Measurements from ENCODE around the gene HECTD4.

HECTD4 gene

DNA sequence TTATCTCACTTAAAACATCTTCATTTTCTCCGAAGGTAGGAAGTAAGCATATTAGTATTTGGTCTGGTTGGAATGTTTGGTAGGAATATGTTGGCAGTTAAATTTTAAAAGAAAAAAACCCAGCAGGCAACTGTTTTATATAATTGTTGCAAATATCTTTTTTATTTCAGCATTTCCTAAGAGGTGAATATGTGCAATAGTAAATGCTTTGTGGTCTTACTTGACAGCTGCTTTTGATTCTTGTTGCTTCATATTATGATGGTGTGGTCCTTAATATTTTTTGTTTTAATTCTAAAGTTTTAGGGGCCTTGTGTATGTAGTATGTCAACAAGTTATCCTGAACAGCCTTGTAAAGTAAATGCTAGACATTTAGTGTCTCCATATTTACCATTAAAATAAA, 250.5 kb downstream of the HECTD4 start:
- DNase-seq: no peak
- Mint-ChIP-seq H3K4me3 (no peak overlapping the region), H3K4me1 (peaks cover 56% of the 10 kb centered on the region), H3K27me3 (no peaks in the 10 kb centered on the region), H3K27ac (peak overlapping the region; percentile 85), H3K36me3 (ENCODE audit: low read depth) (peaks cover 28% of the 10 kb centered on the region), H3K9me3 (no peaks in the 10 kb centered on the region)
- no peak for ATAC-seq

- ATAC-seq (peak; percentile 76), DNase-seq (no peak)
- Mint-ChIP-seq H3K4me1 (peaks cover 62% of the 10 kb centered on the region), H3K36me3 (ENCODE audit: low read depth) (peaks cover 24% of the 10 kb centered on the region), H3K27ac (peak overlapping the region; percentile 85), H3K9me3 (no peaks in the 10 kb centered on the region), H3K27me3 (no peaks in the 10 kb centered on the region), H3K4me3 (peak overlapping the region; percentile 66)
Measured at GRCh38 chr12:112130441-112130998, 251.7 kb downstream of the HECTD4 start.

- Mint-ChIP-seq H3K27ac (peak overlapping the region; percentile 87), H3K4me3 (peak overlapping the region; percentile 85), H3K27me3 (no peaks in the 10 kb centered on the region), H3K4me1 (peaks cover 58% of the 10 kb centered on the region), H3K36me3 (ENCODE audit: low read depth) (peaks cover 6% of the 10 kb centered on the region), H3K9me3 (no peaks in the 10 kb centered on the region)
- no peak for ATAC-seq
- no peak for DNase-seq
Measured at GRCh38 chr12:112126911-112127310, 255.3 kb downstream of the HECTD4 start.

DNA sequence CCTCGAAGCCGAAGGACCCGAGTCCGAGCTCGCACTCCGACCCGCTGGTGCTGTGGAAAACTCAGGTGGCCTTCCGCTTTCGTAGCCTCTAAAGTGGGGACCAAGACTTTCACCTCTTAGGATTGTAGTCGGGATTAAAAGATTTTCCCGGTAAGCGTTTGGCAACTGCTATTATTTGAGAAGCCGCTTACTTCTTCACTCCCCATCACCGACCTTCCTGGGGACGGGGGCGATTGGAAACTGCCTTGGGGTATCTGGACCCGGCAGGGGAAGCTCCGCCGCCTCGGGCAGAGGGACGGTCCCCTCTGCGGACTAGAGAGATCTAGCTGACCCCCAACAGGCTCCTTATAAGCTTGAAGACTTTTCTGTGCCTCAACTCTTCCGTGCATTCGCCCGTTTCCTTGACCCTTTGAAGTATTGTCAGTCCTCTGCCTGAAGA, 256.2 kb downstream of the HECTD4 start:
- peaks cover 4% of the 10 kb centered on the region for H3K36me3 Mint-ChIP-seq (ENCODE audit: low read depth)
- ATAC-seq (no peak), DNase-seq (no peak)
- H3K27me3 Mint-ChIP-seq: no peaks in the 10 kb centered on the region
- no peaks in the 10 kb centered on the region for H3K9me3 Mint-ChIP-seq
- peak overlapping the region; percentile 85 for H3K4me3 Mint-ChIP-seq
- H3K4me1 Mint-ChIP-seq: peaks cover 50% of the 10 kb centered on the region
- H3K27ac Mint-ChIP-seq: peak overlapping the region; percentile 87

DNA sequence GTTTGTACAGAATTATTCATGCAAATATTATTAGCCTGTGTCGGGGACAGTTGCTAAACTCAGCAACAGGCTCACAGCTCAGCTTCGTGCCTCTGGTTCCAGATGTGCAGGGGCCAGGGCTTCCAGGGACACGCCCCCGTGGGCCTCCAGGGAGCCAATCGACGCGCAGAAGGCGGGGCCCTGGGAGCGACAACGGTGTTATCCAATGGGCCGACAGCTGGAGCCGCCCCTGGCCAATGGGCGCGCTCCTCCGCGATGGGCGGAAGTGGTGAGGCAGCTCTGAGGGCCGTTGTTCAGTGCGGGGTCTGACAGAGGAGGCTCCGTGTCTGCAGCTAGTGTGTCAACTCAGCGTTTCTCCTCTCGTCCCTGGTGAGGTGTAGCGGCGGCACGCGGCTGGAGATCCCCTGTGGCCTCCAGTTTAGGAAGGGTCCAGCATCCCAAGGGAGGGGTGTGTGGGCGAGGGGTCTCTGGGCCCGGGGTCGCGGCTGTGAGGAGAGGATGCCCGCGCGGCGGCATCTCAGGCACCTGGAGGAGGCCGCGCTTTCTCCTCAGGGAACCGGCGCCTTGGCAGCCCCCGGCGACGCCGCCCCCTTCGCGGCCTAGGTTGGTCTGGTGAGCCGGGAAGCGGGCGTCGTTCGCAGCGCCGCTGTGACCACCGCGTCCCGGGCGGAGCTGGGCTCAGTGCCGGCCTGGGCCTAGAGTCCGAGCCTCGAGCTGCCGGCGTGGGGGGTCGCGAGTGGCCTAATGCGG, 256.8 kb downstream of the HECTD4 start, which contains the start of gene TRAFD1:
Gene TRAFD1 (plus strand): TSS at position 311 of the 750 bp plus-strand sequence. CDS start 4,963 bp downstream, outside the sequence.
- no peaks in the 10 kb centered on the region for H3K27me3 Mint-ChIP-seq
- peaks cover 2% of the 10 kb centered on the region for H3K36me3 Mint-ChIP-seq (ENCODE audit: low read depth)
- no peaks in the 10 kb centered on the region for H3K9me3 Mint-ChIP-seq
- peak; percentile 100 for ATAC-seq
- DNase-seq: peak; percentile 99
- H3K27ac Mint-ChIP-seq: peak within 1 kb of the TSS; percentile 87
- H3K4me3 Mint-ChIP-seq: peak within 1 kb of the TSS; percentile 85
- peaks cover 44% of the 10 kb centered on the region for H3K4me1 Mint-ChIP-seq

DNA sequence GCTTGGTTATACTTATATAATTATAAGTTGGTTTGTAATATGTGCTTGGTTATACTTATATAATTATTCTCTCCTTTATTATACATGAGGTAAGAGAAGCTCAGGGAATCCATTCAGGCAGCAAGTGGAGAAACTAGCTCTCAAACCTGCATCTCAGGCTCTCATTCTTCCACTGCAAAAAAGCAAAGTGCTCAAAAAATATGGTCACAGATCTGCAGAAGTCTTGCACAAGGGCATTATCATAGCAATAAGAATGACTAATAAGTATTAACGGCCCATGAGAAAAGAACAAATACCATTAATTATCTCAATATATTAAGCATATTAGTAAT, 257.3 kb downstream of the HECTD4 start:
- no peak for ATAC-seq
- Mint-ChIP-seq H3K27ac (no peak overlapping the region), H3K4me1 (peaks cover 40% of the 10 kb centered on the region), H3K27me3 (no peaks in the 10 kb centered on the region), H3K9me3 (no peaks in the 10 kb centered on the region), H3K36me3 (ENCODE audit: low read depth) (peaks cover 2% of the 10 kb centered on the region), H3K4me3 (peak overlapping the region; percentile 85)
- no peak for DNase-seq

DNA sequence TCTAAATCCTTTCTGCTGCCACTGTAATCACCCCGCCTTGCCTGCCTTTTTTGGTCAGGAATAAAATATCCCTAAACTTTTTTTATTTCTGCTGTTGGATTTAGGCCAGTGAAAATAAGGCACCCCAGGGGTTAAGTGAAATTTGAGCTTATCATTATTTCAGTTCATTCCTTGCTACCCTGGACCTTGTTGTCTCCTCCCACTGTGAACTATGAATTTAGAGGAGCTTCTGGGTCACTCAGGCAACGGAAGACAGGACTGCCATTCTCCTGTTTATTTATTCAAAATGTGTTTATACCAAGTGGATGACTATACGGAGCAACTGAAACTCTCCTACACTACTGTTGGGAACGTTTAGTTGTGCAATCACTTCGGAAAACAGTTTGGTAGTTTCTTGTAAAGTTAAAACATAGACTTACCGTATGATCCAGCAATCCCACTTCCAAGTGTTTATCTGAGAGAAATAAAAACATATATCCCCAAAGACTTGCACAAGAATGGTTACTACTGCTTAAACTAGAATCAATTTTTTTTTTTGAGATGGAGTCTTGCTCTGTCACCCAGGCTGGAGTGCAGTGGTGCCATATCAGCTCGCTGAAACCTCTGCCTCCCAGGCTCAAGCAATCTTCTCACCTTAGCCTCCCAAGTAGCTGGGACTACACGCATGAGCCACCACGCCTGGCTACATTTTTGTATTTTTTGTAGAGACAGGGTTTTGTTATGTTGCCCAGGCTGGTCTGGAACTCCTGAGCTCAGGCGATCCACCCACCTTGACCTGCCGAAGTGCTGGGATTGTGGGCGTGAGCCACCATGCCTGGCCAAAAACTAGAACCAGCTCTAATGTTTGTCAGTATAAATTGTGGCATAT, 259.2 kb downstream of the HECTD4 start:
- Mint-ChIP-seq H3K27ac (no peak overlapping the region), H3K27me3 (no peaks in the 10 kb centered on the region), H3K9me3 (no peaks in the 10 kb centered on the region), H3K4me1 (peaks cover 22% of the 10 kb centered on the region), H3K36me3 (ENCODE audit: low read depth) (peaks cover 2% of the 10 kb centered on the region), H3K4me3 (no peak overlapping the region)
- DNase-seq (no peak), ATAC-seq (no peak)

GRCh38 chr12:112121780-112122565, 260.3 kb downstream of the HECTD4 start:
- ATAC-seq (no peak), DNase-seq (no peak)
- Mint-ChIP-seq H3K9me3 (no peaks in the 10 kb centered on the region), H3K27me3 (no peaks in the 10 kb centered on the region), H3K27ac (no peak overlapping the region), H3K36me3 (ENCODE audit: low read depth) (peaks cover under 1% of the 10 kb centered on the region), H3K4me3 (no peak overlapping the region), H3K4me1 (peaks cover 17% of the 10 kb centered on the region)

- Mint-ChIP-seq H3K27ac (no peak overlapping the region), H3K4me3 (no peak overlapping the region)
- no peak for ATAC-seq
Measured at GRCh38 chr12:112117685-112118084, 264.5 kb downstream of the HECTD4 start.

DNA sequence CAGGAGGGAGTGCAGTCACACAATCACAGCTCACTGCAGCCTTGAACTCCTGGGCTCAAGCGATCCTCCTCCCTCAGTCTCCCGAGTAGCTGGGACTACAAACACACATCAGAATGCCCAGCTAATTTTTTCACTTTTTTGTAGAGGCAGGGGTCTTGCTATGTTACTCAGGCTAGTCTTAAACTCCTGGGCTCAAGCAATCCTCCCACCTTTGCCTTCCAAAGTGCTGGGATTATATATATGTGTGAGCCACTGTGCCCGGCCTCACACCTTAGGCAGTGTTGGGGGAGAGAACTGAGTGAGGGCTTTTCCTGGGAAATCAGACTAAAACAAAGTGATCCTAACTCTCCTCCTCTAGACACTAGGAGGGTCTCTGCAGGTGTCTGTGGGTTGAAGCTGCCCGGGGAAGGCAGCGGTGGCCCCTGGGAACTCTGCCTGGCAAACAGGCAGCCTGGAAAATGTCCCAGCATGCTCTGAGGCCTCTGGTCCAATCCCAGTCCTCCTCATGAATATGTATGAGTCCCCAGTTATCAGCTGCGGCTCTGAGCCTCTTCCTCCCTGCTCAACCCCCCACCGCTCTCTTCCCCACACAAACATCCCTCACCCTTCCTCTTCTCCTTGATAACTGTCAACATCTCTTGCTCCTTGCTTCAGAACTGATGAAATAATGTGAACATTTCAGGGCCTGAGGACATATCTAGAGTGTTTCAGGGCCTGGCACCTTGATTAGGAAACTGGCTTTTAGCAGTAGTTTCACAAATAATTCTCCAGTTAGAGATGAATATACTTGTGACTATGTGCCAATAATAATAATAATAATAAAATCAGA, 265.8 kb downstream of the HECTD4 start:
- Mint-ChIP-seq H3K36me3 (ENCODE audit: low read depth) (no peaks in the 10 kb centered on the region), H3K4me3 (no peak overlapping the region), H3K27me3 (no peaks in the 10 kb centered on the region), H3K27ac (no peak overlapping the region), H3K4me1 (peaks cover 22% of the 10 kb centered on the region), H3K9me3 (no peaks in the 10 kb centered on the region)
- ATAC-seq (peak; percentile 47), DNase-seq (peak; percentile 18)

More at GRCh38 chr12:112117685-112118084, 264.5 kb downstream of the HECTD4 start:
- Mint-ChIP-seq H3K27me3 (no peaks in the 10 kb centered on the region), H3K36me3 (ENCODE audit: low read depth) (no peaks in the 10 kb centered on the region), H3K9me3 (no peaks in the 10 kb centered on the region), H3K4me1 (peaks cover 14% of the 10 kb centered on the region)
- no peak for DNase-seq

- Mint-ChIP-seq H3K4me1 (peaks cover 24% of the 10 kb centered on the region), H3K9me3 (no peaks in the 10 kb centered on the region), H3K27me3 (no peaks in the 10 kb centered on the region), H3K36me3 (ENCODE audit: low read depth) (no peaks in the 10 kb centered on the region), H3K27ac (no peak overlapping the region), H3K4me3 (no peak overlapping the region)
- DNase-seq (no peak), ATAC-seq (no peak)
Measured at GRCh38 chr12:112115259-112116045, 266.8 kb downstream of the HECTD4 start.

GRCh38 chr12:112112409-112113133, 269.7 kb downstream of the HECTD4 start:
- H3K9me3 Mint-ChIP-seq: no peaks in the 10 kb centered on the region
- peaks cover 7% of the 10 kb centered on the region for H3K36me3 Mint-ChIP-seq (ENCODE audit: low read depth)
- DNase-seq (no peak), ATAC-seq (peak; percentile 49)
- no peaks in the 10 kb centered on the region for H3K27me3 Mint-ChIP-seq
- H3K27ac Mint-ChIP-seq: peak overlapping the region; percentile 12
- no peak overlapping the region for H3K4me3 Mint-ChIP-seq
- peaks cover 33% of the 10 kb centered on the region for H3K4me1 Mint-ChIP-seq
